ENCODE measurements around the gene KLHDC3.

The KLHDC3 gene

DNA sequence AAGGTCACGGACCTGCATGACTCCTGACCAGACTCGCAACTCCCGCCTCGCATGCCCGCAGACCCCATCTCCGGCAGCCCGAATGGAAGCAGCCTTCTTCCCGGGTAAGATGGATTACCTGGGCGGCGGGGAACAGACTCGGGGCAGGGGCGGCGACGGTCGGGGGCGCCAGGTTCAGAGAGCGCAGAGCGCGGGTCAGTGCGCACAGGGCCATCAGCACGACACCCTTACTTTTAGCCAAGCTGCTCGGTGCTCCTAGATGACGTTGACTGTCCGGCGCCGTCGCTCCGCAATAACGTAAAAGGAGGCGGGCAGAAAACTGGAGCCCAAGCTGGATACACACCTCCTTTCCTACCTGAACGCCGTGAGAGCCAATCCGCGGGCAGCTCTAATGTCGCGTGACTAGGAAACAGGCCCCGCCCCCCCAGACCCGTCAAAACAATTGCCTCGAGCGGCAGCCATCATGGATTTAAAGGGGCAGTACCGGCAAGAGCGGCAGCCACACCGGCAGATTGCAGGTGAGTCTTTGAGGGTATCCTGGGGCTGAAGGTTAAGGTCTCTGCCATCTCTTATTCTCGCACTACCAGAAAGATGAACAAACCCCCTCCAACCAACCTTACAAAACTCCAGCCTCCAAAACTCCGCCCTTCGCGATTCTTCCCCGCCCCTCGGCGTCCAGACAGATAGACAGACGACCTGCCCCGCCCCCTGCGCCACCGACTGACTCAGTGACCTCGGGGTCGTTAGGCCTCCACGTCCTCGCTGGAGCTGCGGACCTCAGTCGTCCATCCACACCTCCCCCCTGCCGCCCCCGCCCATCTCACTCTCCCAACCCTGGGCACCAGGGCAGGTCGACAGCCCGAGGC lies 45.4 kb downstream of the KLHDC3 start, which contains the start of the genes KLC4 and MRPL2:
Gene KLC4 (plus strand): TSS at position 464 of the 866 bp plus-strand sequence. CDS start 1,705 bp downstream, outside the sequence.
Gene MRPL2 (minus strand): TSS at position 267 of the 866 bp plus-strand sequence. CDS start 53 bp downstream, at position 214.
- under 1% methylated on average over 43 of the region's 64 CpGs for WGBS (ENCODE audit: insufficient coverage)

DNA sequence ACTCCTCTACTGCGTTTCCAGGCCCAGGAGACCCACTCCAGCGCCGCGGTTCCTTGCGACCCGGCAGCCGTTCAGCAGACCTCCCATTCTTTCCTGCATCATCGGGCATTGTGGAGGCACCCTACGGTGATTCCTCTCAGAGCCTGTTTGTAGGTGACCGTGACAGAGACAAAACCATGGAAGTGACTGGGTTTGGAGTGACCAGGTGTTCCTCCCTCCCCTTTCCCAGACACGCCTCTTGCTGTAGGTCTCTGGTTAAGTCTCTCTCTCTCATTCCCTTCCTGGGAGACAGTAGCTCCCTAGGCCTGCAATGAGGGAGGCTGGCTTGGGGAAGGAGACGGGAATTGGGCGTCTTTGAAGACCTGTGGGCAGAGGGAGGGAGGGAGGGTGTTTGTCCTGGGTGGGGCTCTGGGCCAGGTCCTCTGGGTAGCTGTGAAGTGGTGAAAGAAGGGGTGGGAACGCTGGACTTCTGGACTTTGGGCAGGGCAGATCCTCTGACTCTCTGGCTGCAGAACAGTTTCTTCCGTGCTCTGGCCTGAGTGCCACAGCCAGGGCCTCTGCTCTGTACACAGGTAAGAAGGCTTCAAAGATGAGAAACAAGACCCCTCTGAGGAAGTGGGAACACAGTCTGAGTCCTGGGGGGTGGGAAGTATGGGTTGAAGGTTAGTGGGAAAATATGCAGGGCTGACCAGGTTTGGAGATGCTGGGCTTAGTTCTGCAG lies 46.1 kb downstream of the KLHDC3 start:
- no peak for DNase-seq
- H3K27me3 ChIP-seq (replicated peaks in 2 of 5; ENCODE audit: control insufficient read depth in 4 of 5, insufficient read depth in 5 of 5, low read length in 4 of 5): no peaks in the 10 kb centered on the region
- no peaks in the 10 kb centered on the region for H3K9me3 ChIP-seq (ENCODE audit: control extremely low read depth in 1 of 5, control insufficient read depth in 4 of 5, insufficient read depth in 2 of 5, low read depth in 1 of 5, low read length in 4 of 5)
- peak overlapping the region; percentile 74 to 100 (median 98) for H3K4me3 ChIP-seq (ENCODE audit: control insufficient read depth in 1 of 7, extremely low read depth in 1 of 7, insufficient read depth in 4 of 7, low read depth in 2 of 7, low read length in 6 of 7)
- ChIA-PET POLR2A (interaction anchor here (1.0 kb wide), 1 partner anchor 81 kb away, joined by 3 read pairs; the partner anchor contains the start of gene PEX6), CTCF (interaction anchor here (0.5 to 2.2 kb wide), 6 partner anchors 9 to 322 kb away, joined by 3 to 8 read pairs (median 4); partner anchors contain the start of gene PTK7)
- WGBS (ENCODE audit: insufficient coverage): 8% methylated on average over 11 of the region's 15 CpGs
- H3K27ac ChIP-seq (ENCODE audit: insufficient read depth in 1 of 2, low read depth in 1 of 2, low read length in 2 of 2, poor library complexity in 1 of 2, severe bottlenecking in 2 of 2): peak overlapping the region; percentile 97 to 99
- H3K36me3 ChIP-seq (ENCODE audit: control insufficient read depth in 4 of 4, insufficient read depth in 4 of 4, low read length in 3 of 4): peaks cover 4 to 23% (median 13%) of the 10 kb centered on the region in 4 experiments
- peaks cover 9 to 23% (median 18%) of the 10 kb centered on the region in 4 experiments for H3K4me1 ChIP-seq (ENCODE audit: control extremely low read depth in 1 of 4, control insufficient read depth in 4 of 4, insufficient read depth in 4 of 4, low read length in 3 of 4)

More for the DNA sequence above, 45.4 kb downstream of the KLHDC3 start, which contains the start of the genes KLC4 and MRPL2:
- ChIA-PET CTCF (interaction anchor here (0.9 to 2.2 kb wide), 4 partner anchors 10 to 70 kb away, joined by 4 to 8 read pairs (median 6); no protein-coding TSS in a partner anchor), POLR2A (interaction anchor here (0.5 to 1.0 kb wide), 2 partner anchors 81 to 130 kb away, joined by 3 to 4 read pairs; partner anchors contain the start of genes CNPY3 and PEX6)
- Histone ChIP-seq H3K27ac (ENCODE audit: insufficient read depth in 1 of 2, low read depth in 1 of 2, low read length in 2 of 2, poor library complexity in 1 of 2, severe bottlenecking in 2 of 2) (peak within 1 kb of the TSS; percentile 97 to 99), H3K4me3 (ENCODE audit: control insufficient read depth in 1 of 7, extremely low read depth in 1 of 7, insufficient read depth in 4 of 7, low read depth in 2 of 7, low read length in 6 of 7) (peak within 1 kb of the TSS; percentile 74 to 100 (median 98)), H3K4me1 (ENCODE audit: control extremely low read depth in 1 of 4, control insufficient read depth in 4 of 4, insufficient read depth in 4 of 4, low read length in 3 of 4) (peaks cover 9 to 24% (median 18%) of the 10 kb centered on the region in 4 experiments), H3K36me3 (ENCODE audit: control insufficient read depth in 4 of 4, insufficient read depth in 4 of 4, low read length in 3 of 4) (peaks cover 4 to 24% (median 16%) of the 10 kb centered on the region in 4 experiments), H3K9me3 (ENCODE audit: control extremely low read depth in 1 of 5, control insufficient read depth in 4 of 5, insufficient read depth in 2 of 5, low read depth in 1 of 5, low read length in 4 of 5) (no peaks in the 10 kb centered on the region), H3K27me3 (replicated peaks in 2 of 5; ENCODE audit: control insufficient read depth in 4 of 5, insufficient read depth in 5 of 5, low read length in 4 of 5) (no peaks in the 10 kb centered on the region)
- DNase-seq: peak; percentile 99

- Histone ChIP-seq H3K27me3 (replicated peaks in 2 of 5; ENCODE audit: control insufficient read depth in 4 of 5, insufficient read depth in 5 of 5, low read length in 4 of 5) (no peaks in the 10 kb centered on the region), H3K4me3 (ENCODE audit: control insufficient read depth in 1 of 7, extremely low read depth in 1 of 7, insufficient read depth in 4 of 7, low read depth in 2 of 7, low read length in 6 of 7) (peak overlapping the region in 3 of 7 experiments; percentile 99 to 100 (median 99)), H3K4me1 (ENCODE audit: control extremely low read depth in 1 of 4, control insufficient read depth in 4 of 4, insufficient read depth in 4 of 4, low read length in 3 of 4) (peaks cover 9 to 23% (median 18%) of the 10 kb centered on the region in 4 experiments), H3K27ac (ENCODE audit: insufficient read depth in 1 of 2, low read depth in 1 of 2, low read length in 2 of 2, poor library complexity in 1 of 2, severe bottlenecking in 2 of 2) (no peak overlapping the region), H3K9me3 (ENCODE audit: control extremely low read depth in 1 of 5, control insufficient read depth in 4 of 5, insufficient read depth in 2 of 5, low read depth in 1 of 5, low read length in 4 of 5) (no peaks in the 10 kb centered on the region), H3K36me3 (ENCODE audit: control insufficient read depth in 4 of 4, insufficient read depth in 4 of 4, low read length in 3 of 4) (peaks cover 4 to 21% (median 10%) of the 10 kb centered on the region in 4 experiments)
- POLR2A ChIA-PET: no interaction called here
- no peak for DNase-seq
- 98% methylated on average over 12 of the region's 12 CpGs for WGBS (ENCODE audit: insufficient coverage)
- CTCF ChIA-PET: interaction anchor here (0.5 to 1.6 kb wide), 6 partner anchors 12 to 321 kb away, joined by 3 to 5 read pairs (median 3); partner anchors contain the start of gene PTK7
Measured at GRCh38 chr6:43060755-43061633, 46.9 kb downstream of the KLHDC3 start.

DNA sequence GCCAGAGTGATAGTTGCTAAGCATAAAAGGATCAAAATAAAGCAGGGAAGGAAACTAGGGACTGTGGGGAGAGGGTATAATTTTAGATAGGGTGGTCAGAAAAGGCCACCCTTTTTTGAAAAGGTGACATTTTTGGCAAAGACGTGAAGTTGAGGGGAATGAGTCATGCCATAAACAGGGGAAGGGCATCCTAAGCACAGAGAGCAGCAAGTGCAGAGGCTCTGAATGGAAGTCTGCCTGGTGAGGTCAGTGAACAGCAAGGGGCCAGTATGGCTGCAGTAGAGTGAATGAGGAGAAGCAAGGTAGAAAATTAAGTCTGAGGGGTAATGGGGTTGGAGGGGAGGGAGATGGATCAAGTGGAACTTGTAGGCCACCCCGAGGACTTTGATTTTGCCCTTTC lies 47.8 kb downstream of the KLHDC3 start:
- POLR2A ChIA-PET: no interaction called here
- 94% methylated on average over 2 of the region's 2 CpGs for WGBS (ENCODE audit: insufficient coverage)
- H3K27ac ChIP-seq (ENCODE audit: insufficient read depth in 1 of 2, low read depth in 1 of 2, low read length in 2 of 2, poor library complexity in 1 of 2, severe bottlenecking in 2 of 2): no peak overlapping the region
- H3K9me3 ChIP-seq (ENCODE audit: control extremely low read depth in 1 of 5, control insufficient read depth in 4 of 5, insufficient read depth in 2 of 5, low read depth in 1 of 5, low read length in 4 of 5): no peaks in the 10 kb centered on the region
- H3K27me3 ChIP-seq (replicated peaks in 2 of 5; ENCODE audit: control insufficient read depth in 4 of 5, insufficient read depth in 5 of 5, low read length in 4 of 5): no peaks in the 10 kb centered on the region
- CTCF ChIA-PET: interaction anchor here (1.2 to 1.6 kb wide), 4 partner anchors 11 to 82 kb away, joined by 3 to 5 read pairs (median 4); partner anchors contain the start of gene PTK7
- H3K4me1 ChIP-seq (ENCODE audit: control extremely low read depth in 1 of 4, control insufficient read depth in 4 of 4, insufficient read depth in 4 of 4, low read length in 3 of 4): peaks cover 9 to 23% (median 18%) of the 10 kb centered on the region in 4 experiments
- no peak for DNase-seq
- no peak overlapping the region for H3K4me3 ChIP-seq (ENCODE audit: control insufficient read depth in 1 of 7, extremely low read depth in 1 of 7, insufficient read depth in 4 of 7, low read depth in 2 of 7, low read length in 6 of 7)
- peaks cover 6 to 25% (median 11%) of the 10 kb centered on the region in 4 experiments for H3K36me3 ChIP-seq (ENCODE audit: control insufficient read depth in 4 of 4, insufficient read depth in 4 of 4, low read length in 3 of 4)

- H3K4me3 ChIP-seq (ENCODE audit: control insufficient read depth in 1 of 7, extremely low read depth in 1 of 7, insufficient read depth in 4 of 7, low read depth in 2 of 7, low read length in 6 of 7): no peak overlapping the region
- DNase-seq: no peak
- H3K27me3 ChIP-seq (replicated peaks in 2 of 5; ENCODE audit: control insufficient read depth in 4 of 5, insufficient read depth in 5 of 5, low read length in 4 of 5): no peaks in the 10 kb centered on the region
- POLR2A ChIA-PET: no interaction called here
- peaks cover 5 to 22% (median 8%) of the 10 kb centered on the region in 4 experiments for H3K36me3 ChIP-seq (ENCODE audit: control insufficient read depth in 4 of 4, insufficient read depth in 4 of 4, low read length in 3 of 4)
- H3K4me1 ChIP-seq (ENCODE audit: control extremely low read depth in 1 of 4, control insufficient read depth in 4 of 4, insufficient read depth in 4 of 4, low read length in 3 of 4): peaks cover 9 to 22% (median 18%) of the 10 kb centered on the region in 4 experiments
- CTCF ChIA-PET: interaction anchor here (1.6 to 2.8 kb wide), 2 partner anchors 8 to 66 kb away, joined by 7 to 11 read pairs; partner anchors contain the start of gene CUL7
- 100% methylated on average over 8 of the region's 12 CpGs for WGBS (ENCODE audit: insufficient coverage)
- H3K27ac ChIP-seq (ENCODE audit: insufficient read depth in 1 of 2, low read depth in 1 of 2, low read length in 2 of 2, poor library complexity in 1 of 2, severe bottlenecking in 2 of 2): no peak overlapping the region
- H3K9me3 ChIP-seq (ENCODE audit: control extremely low read depth in 1 of 5, control insufficient read depth in 4 of 5, insufficient read depth in 2 of 5, low read depth in 1 of 5, low read length in 4 of 5): no peaks in the 10 kb centered on the region
Measured at GRCh38 chr6:43062818-43063217, 48.8 kb downstream of the KLHDC3 start.
